ENCODE data around the gene SF3A2.
A peak's percentile ranks its signal among the peaks of the same experiment; 100 is the strongest.

SF3A2 gene

GRCh38 chr19:2229103-2230032 lies 7.3 kb upstream of the SF3A2 start:
- TF ChIP-seq MYC (IDR thresholded peaks at IDR 0.05; ENCODE audit: low read depth, low read length): no peak
- TF ChIP-seq, protein P1, sequence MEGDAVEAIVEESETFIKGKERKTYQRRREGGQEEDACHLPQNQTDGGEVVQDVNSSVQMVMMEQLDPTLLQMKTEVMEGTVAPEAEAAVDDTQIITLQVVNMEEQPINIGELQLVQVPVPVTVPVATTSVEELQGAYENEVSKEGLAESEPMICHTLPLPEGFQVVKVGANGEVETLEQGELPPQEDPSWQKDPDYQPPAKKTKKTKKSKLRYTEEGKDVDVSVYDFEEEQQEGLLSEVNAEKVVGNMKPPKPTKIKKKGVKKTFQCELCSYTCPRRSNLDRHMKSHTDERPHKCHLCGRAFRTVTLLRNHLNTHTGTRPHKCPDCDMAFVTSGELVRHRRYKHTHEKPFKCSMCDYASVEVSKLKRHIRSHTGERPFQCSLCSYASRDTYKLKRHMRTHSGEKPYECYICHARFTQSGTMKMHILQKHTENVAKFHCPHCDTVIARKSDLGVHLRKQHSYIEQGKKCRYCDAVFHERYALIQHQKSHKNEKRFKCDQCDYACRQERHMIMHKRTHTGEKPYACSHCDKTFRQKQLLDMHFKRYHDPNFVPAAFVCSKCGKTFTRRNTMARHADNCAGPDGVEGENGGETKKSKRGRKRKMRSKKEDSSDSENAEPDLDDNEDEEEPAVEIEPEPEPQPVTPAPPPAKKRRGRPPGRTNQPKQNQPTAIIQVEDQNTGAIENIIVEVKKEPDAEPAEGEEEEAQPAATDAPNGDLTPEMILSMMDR (IDR thresholded peaks at IDR 0.05; ENCODE audit: low read depth, low read length): no peak
- no peak for TF ChIP-seq POLR2A (IDR thresholded peaks at IDR 0.05; ENCODE audit: extremely low read depth, insufficient read length)
- no peak for TF ChIP-seq MAX (IDR thresholded peaks at IDR 0.05; ENCODE audit: low read depth, low read length)
- no peak for DNase-seq (ENCODE audit: low read depth)
- no peak overlapping the region for H3K4me3 ChIP-seq (ENCODE audit: low read depth, low read length)

DNA sequence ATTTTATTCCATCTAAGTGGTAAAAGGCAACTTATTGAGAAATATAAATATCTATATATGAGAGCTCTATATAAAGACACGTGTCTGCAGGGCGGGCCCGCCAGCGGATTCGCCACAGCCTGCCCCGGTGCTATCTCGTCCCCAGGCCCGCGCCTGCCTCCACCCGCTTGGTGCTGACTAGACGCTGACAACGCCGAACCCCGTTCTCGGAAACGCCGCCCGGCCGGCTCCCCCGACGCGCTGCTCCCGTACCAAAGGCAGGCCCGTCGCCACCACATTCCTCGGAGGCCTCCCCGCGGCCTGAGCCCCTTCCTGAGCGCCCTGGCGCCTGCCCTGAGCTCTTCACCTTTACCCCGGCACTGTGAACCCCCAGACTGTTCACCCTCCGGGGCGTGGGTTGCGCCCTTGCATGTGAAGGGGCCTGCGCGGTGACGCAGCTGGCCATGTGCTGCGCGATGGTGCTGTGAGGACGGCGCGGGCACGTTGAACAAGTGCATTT lies 6.5 kb upstream of the SF3A2 start:
- no peak for DNase-seq (ENCODE audit: low read depth)
- TF ChIP-seq POLR2A (IDR thresholded peaks at IDR 0.05; ENCODE audit: extremely low read depth, insufficient read length) (no peak), MYC (IDR thresholded peaks at IDR 0.05; ENCODE audit: low read depth, low read length) (no peak), MAX (IDR thresholded peaks at IDR 0.05; ENCODE audit: low read depth, low read length) (no peak)
- TF ChIP-seq, protein P1 (IDR thresholded peaks at IDR 0.05; ENCODE audit: low read depth, low read length): no peak

GRCh38 chr19:2230807-2231533 lies 5.7 kb upstream of the SF3A2 start:
- DNase-seq (ENCODE audit: low read depth): no peak
- H3K4me3 ChIP-seq (ENCODE audit: low read depth, low read length): no peak overlapping the region
- TF ChIP-seq MYC (IDR thresholded peaks at IDR 0.05; ENCODE audit: low read depth, low read length) (no peak), MAX (IDR thresholded peaks at IDR 0.05; ENCODE audit: low read depth, low read length) (no peak), POLR2A (IDR thresholded peaks at IDR 0.05; ENCODE audit: extremely low read depth, insufficient read length) (no peak)
- TF ChIP-seq, protein P1 (IDR thresholded peaks at IDR 0.05; ENCODE audit: low read depth, low read length): no peak

More for the DNA sequence above, 6.5 kb upstream of the SF3A2 start:
- H3K4me3 ChIP-seq (ENCODE audit: low read depth, low read length): no peak overlapping the region

DNA sequence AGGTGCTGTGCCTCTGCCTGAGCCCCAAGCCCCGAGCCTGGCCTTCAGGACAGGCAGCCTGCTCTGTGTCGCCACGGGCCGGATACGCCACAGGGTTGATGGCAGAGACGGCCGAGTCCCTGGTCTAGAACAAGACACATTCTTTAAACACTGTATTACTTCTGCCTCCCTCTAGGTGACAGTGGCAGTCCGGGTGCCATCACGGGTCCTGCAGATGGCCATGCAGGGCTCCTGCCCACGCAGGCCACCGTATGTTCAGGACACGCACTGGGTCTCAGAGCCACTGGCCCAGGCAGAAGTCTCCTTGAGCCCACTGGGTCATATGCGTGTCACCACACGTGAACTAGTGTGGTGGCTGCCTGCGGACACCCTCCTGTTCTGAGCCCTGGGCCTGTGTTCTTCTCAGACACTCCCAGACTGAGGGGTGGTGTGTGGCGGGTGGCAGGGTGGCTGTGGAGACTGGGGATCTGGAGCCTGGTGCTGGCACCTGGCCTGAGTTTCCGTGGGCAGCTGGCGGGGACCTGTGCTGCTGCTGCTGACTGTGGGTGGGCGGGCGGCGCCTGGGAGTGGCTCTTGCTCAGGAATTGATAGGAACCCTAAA lies 4.9 kb upstream of the SF3A2 start:
- DNase-seq (ENCODE audit: low read depth): peak; percentile 52
- H3K4me3 ChIP-seq (ENCODE audit: low read depth, low read length): no peak overlapping the region
- TF ChIP-seq MAX (IDR thresholded peaks at IDR 0.05; ENCODE audit: low read depth, low read length): no peak
- TF ChIP-seq, protein P1 (IDR thresholded peaks at IDR 0.05; ENCODE audit: low read depth, low read length): no peak
- peak; percentile 8 for TF ChIP-seq POLR2A (IDR thresholded peaks at IDR 0.05; ENCODE audit: extremely low read depth, insufficient read length)
- TF ChIP-seq MYC (IDR thresholded peaks at IDR 0.05; ENCODE audit: low read depth, low read length): peak; percentile 23; the same call in 1 of the 2 replicates
